ENCODE results near the gene TBX1. TPM values are rescaled to one million over a fixed set of nuclear protein-coding genes. Genes with fewer than 3 reads are reported as not detected.

TBX1 gene
- total RNA-seq, 1 donor from 2014 or later: 6.8 TPM

- H3K4me3 ChIP-seq (ENCODE audit: insufficient read depth, low read depth, low read length): no peak overlapping the region
- H2AFZ ChIP-seq (ENCODE audit: low read depth, low read length): no peak overlapping the region
- no peaks in the 10 kb centered on the region for H3K4me1 ChIP-seq (ENCODE audit: insufficient read depth, low read length)
- no peak for TF ChIP-seq EZH2 (IDR thresholded peaks at IDR 0.05; ENCODE audit: insufficient read depth, low read length)
- TF ChIP-seq, protein P1, sequence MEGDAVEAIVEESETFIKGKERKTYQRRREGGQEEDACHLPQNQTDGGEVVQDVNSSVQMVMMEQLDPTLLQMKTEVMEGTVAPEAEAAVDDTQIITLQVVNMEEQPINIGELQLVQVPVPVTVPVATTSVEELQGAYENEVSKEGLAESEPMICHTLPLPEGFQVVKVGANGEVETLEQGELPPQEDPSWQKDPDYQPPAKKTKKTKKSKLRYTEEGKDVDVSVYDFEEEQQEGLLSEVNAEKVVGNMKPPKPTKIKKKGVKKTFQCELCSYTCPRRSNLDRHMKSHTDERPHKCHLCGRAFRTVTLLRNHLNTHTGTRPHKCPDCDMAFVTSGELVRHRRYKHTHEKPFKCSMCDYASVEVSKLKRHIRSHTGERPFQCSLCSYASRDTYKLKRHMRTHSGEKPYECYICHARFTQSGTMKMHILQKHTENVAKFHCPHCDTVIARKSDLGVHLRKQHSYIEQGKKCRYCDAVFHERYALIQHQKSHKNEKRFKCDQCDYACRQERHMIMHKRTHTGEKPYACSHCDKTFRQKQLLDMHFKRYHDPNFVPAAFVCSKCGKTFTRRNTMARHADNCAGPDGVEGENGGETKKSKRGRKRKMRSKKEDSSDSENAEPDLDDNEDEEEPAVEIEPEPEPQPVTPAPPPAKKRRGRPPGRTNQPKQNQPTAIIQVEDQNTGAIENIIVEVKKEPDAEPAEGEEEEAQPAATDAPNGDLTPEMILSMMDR (IDR thresholded peaks at IDR 0.05; ENCODE audit: insufficient read depth, low read depth, low read length): no peak
- H3K27ac ChIP-seq (ENCODE audit: low read depth, low read length): no peak overlapping the region
- H4K20me1 ChIP-seq (ENCODE audit: insufficient read depth, low read length): no peaks in the 10 kb centered on the region
- H3K36me3 ChIP-seq (ENCODE audit: insufficient read depth, low read length): no peaks in the 10 kb centered on the region
- no peak overlapping the region for H3K4me3 Mint-ChIP-seq (ENCODE audit: unreplicated experiment)
- H3K27me3 Mint-ChIP-seq (ENCODE audit: low read depth, unreplicated experiment): peaks cover 38% of the 10 kb centered on the region
- no peaks in the 10 kb centered on the region for H3K36me3 Mint-ChIP-seq (ENCODE audit: low read depth, unreplicated experiment)
- DNase-seq (ENCODE audit: low read depth) (no peak), FAIRE-seq (no peak)
- no peaks in the 10 kb centered on the region for H3K79me2 ChIP-seq (ENCODE audit: insufficient read depth, low read length)
- H3K4me2 ChIP-seq (ENCODE audit: low read length): no peak overlapping the region
- H3K9me3 Mint-ChIP-seq (ENCODE audit: unreplicated experiment): no peaks in the 10 kb centered on the region
- no peaks in the 10 kb centered on the region for H3K4me1 Mint-ChIP-seq (ENCODE audit: low read depth, unreplicated experiment)
- no peak overlapping the region for H3K9ac ChIP-seq (ENCODE audit: low read length)
- H3K27me3 ChIP-seq (ENCODE audit: insufficient read depth, low read length): no peaks in the 10 kb centered on the region
- no peak overlapping the region for H3K27ac Mint-ChIP-seq (ENCODE audit: unreplicated experiment)
- no peaks in the 10 kb centered on the region for H3K9me3 ChIP-seq (ENCODE audit: insufficient read depth, low read depth, low read length)
Observed at GRCh38 chr22:19733755-19734154, 26.8 kb upstream of the TBX1 start.

DNA sequence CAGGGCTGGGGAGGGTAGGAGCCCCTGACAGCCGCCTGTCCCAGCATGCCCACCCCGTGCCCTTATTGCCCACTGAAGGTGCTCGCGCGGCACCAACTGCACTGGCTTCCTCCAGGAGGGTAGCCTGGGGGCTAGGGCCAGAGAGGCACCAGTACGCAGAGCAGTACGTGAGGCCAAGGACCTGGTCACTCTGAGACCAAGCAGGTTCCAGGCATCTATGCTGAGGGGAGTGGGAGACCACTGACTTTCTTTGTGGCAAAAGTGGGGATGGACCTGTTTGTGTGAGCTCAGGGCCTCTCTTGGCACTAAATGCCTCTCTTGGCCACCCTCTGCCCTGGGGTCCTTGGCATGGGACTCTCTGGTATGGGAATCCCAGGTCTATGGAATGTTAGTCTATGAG, 26.4 kb upstream of the TBX1 start:
- FAIRE-seq (no peak), DNase-seq (ENCODE audit: low read depth) (no peak)
- H2AFZ ChIP-seq (ENCODE audit: low read depth, low read length): no peak overlapping the region
- H3K9me3 Mint-ChIP-seq (ENCODE audit: unreplicated experiment): no peaks in the 10 kb centered on the region
- no peaks in the 10 kb centered on the region for H3K27me3 ChIP-seq (ENCODE audit: insufficient read depth, low read length)
- no peak overlapping the region for H3K27ac ChIP-seq (ENCODE audit: low read depth, low read length)
- no peak overlapping the region for H3K4me3 ChIP-seq (ENCODE audit: insufficient read depth, low read depth, low read length)
- no peaks in the 10 kb centered on the region for H4K20me1 ChIP-seq (ENCODE audit: insufficient read depth, low read length)
- no peaks in the 10 kb centered on the region for H3K4me1 Mint-ChIP-seq (ENCODE audit: low read depth, unreplicated experiment)
- no peaks in the 10 kb centered on the region for H3K36me3 ChIP-seq (ENCODE audit: insufficient read depth, low read length)
- no peak overlapping the region for H3K4me2 ChIP-seq (ENCODE audit: low read length)
- H3K79me2 ChIP-seq (ENCODE audit: insufficient read depth, low read length): no peaks in the 10 kb centered on the region
- peaks cover 35% of the 10 kb centered on the region for H3K27me3 Mint-ChIP-seq (ENCODE audit: low read depth, unreplicated experiment)
- H3K4me1 ChIP-seq (ENCODE audit: insufficient read depth, low read length): no peaks in the 10 kb centered on the region
- no peak overlapping the region for H3K9ac ChIP-seq (ENCODE audit: low read length)
- H3K27ac Mint-ChIP-seq (ENCODE audit: unreplicated experiment): no peak overlapping the region
- no peaks in the 10 kb centered on the region for H3K9me3 ChIP-seq (ENCODE audit: insufficient read depth, low read depth, low read length)
- TF ChIP-seq EZH2 (IDR thresholded peaks at IDR 0.05; ENCODE audit: insufficient read depth, low read length): no peak
- TF ChIP-seq, protein P1 (IDR thresholded peaks at IDR 0.05; ENCODE audit: insufficient read depth, low read depth, low read length): no peak
- no peak overlapping the region for H3K4me3 Mint-ChIP-seq (ENCODE audit: unreplicated experiment)
- no peaks in the 10 kb centered on the region for H3K36me3 Mint-ChIP-seq (ENCODE audit: low read depth, unreplicated experiment)

GRCh38 chr22:19734837-19735382, 25.7 kb upstream of the TBX1 start:
- H3K27me3 ChIP-seq (ENCODE audit: insufficient read depth, low read length): no peaks in the 10 kb centered on the region
- TF ChIP-seq EZH2 (IDR thresholded peaks at IDR 0.05; ENCODE audit: insufficient read depth, low read length): no peak
- TF ChIP-seq, protein P1 (IDR thresholded peaks at IDR 0.05; ENCODE audit: insufficient read depth, low read depth, low read length): no peak
- no peaks in the 10 kb centered on the region for H3K9me3 Mint-ChIP-seq (ENCODE audit: unreplicated experiment)
- no peak overlapping the region for H3K4me3 Mint-ChIP-seq (ENCODE audit: unreplicated experiment)
- no peaks in the 10 kb centered on the region for H3K4me1 Mint-ChIP-seq (ENCODE audit: low read depth, unreplicated experiment)
- no peak overlapping the region for H2AFZ ChIP-seq (ENCODE audit: low read depth, low read length)
- no peak overlapping the region for H3K4me2 ChIP-seq (ENCODE audit: low read length)
- H3K4me3 ChIP-seq (ENCODE audit: insufficient read depth, low read depth, low read length): no peak overlapping the region
- H3K27ac Mint-ChIP-seq (ENCODE audit: unreplicated experiment): no peak overlapping the region
- H3K27me3 Mint-ChIP-seq (ENCODE audit: low read depth, unreplicated experiment): peaks cover 34% of the 10 kb centered on the region
- no peak overlapping the region for H3K9ac ChIP-seq (ENCODE audit: low read length)
- DNase-seq (ENCODE audit: low read depth) (no peak), FAIRE-seq (no peak)
- no peaks in the 10 kb centered on the region for H4K20me1 ChIP-seq (ENCODE audit: insufficient read depth, low read length)
- no peaks in the 10 kb centered on the region for H3K36me3 ChIP-seq (ENCODE audit: insufficient read depth, low read length)
- no peaks in the 10 kb centered on the region for H3K4me1 ChIP-seq (ENCODE audit: insufficient read depth, low read length)
- H3K9me3 ChIP-seq (ENCODE audit: insufficient read depth, low read depth, low read length): no peaks in the 10 kb centered on the region
- no peaks in the 10 kb centered on the region for H3K79me2 ChIP-seq (ENCODE audit: insufficient read depth, low read length)
- H3K27ac ChIP-seq (ENCODE audit: low read depth, low read length): no peak overlapping the region
- no peaks in the 10 kb centered on the region for H3K36me3 Mint-ChIP-seq (ENCODE audit: low read depth, unreplicated experiment)

Measured in astrocyte (in vitro differentiated cells and primary cell).